Endodermal cell (in vitro differentiated cells): Measurements from ENCODE around the gene SPDYE4. TPM values are rescaled to one million over a fixed set of nuclear protein-coding genes. Genes with fewer than 3 reads are reported as not detected.
"Not testable (repeated sequence)": the region's sequence is repeated elsewhere in the genome, so short reads cannot be mapped to it uniquely, and the experiment has no call there.

ENCODE experiments used
- DNase-seq: peaks from one replicate; pipeline ENCODE4 v3.0.0-alpha.2; 2017
- H3K27ac ChIP-seq: 2 replicates; pipeline ENCODE4 v1.5.1; 2013; ENCODE audit warnings: mild to moderate bottlenecking, low read depth, low read length, moderate library complexity
- H3K27me3 ChIP-seq: 2 replicates; pipeline ENCODE4 v1.6.1; 2013; ENCODE audit warnings: mild to moderate bottlenecking, low read length, moderate library complexity; ENCODE audit not compliant: insufficient read depth, control insufficient read depth, poor library complexity, severe bottlenecking
- H3K36me3 ChIP-seq: 2 replicates; pipeline ENCODE4 v1.7.0; 2013; ENCODE audit warnings: mild to moderate bottlenecking, low read length, moderate library complexity; ENCODE audit not compliant: control insufficient read depth, insufficient read depth
- H3K4me1 ChIP-seq: one replicate; pipeline ENCODE4 v1.7.0; 2013; ENCODE audit warnings: low read length; ENCODE audit not compliant: control insufficient read depth, insufficient read depth
- H3K4me3 ChIP-seq: 2 replicates; pipeline ENCODE4 v1.5.1; 2013; ENCODE audit warnings: mild to moderate bottlenecking, low read length, moderate library complexity
- H3K9ac ChIP-seq: 2 replicates; pipeline ENCODE4 v1.6.1; 2013; ENCODE audit warnings: mild to moderate bottlenecking, low read length, moderate library complexity; ENCODE audit not compliant: poor library complexity, severe bottlenecking; ENCODE audit errors: extremely low read depth
- H3K9me3 ChIP-seq: 2 replicates; pipeline ENCODE4 v1.6.1; 2013; ENCODE audit warnings: mild to moderate bottlenecking, low read length, moderate library complexity; ENCODE audit not compliant: control insufficient read depth
- H3K27ac Mint-ChIP-seq: 2 replicates; pipeline ENCODE4 v1.8.0; 2020; ENCODE audit warnings: mixed read lengths
- H3K27me3 Mint-ChIP-seq: 2 replicates; pipeline ENCODE4 v1.8.0; 2021; ENCODE audit warnings: mild to moderate bottlenecking, mixed read lengths; ENCODE audit not compliant: insufficient read depth
- H3K36me3 Mint-ChIP-seq: 2 replicates; pipeline ENCODE4 v1.8.0; 2020; ENCODE audit warnings: low read depth, mixed read lengths
- H3K4me1 Mint-ChIP-seq: 2 replicates; pipeline ENCODE4 v1.8.0; 2020; ENCODE audit warnings: mixed read lengths
- H3K4me3 Mint-ChIP-seq: 2 replicates; pipeline ENCODE4 v1.8.0; 2020; ENCODE audit warnings: mild to moderate bottlenecking, moderate library complexity, mixed read lengths
- H3K9me3 Mint-ChIP-seq: 2 replicates; pipeline ENCODE4 v1.8.0; 2020; ENCODE audit warnings: mild to moderate bottlenecking, mixed read lengths
- CTCF ChIP-seq: fragments of 200-600 bp; sonication (generic); conservative IDR thresholded peaks from 2 replicates; pipeline ENCODE4 v1.5.0; 2021; ENCODE audit warnings: antibody characterized with exemption, mild to moderate bottlenecking
- WGBS, 2 experiments: methylation state at CpG; one replicate each; pipeline versions ENCODE4 v1.1.5 to v1.1.7; 2013; ENCODE audit warnings: missing lambda C conversion rate in 2 of 2, mixed read lengths in 1 of 2; ENCODE audit not compliant: insufficient coverage in 1 of 2, insufficient read length in 1 of 2; 5-methylcytosine and 5-hydroxymethylcytosine counted together
- long read RNA-seq, 4 experiments: library from polyadenylated mRNA in 2 of 4; library from RNA in 1 of 4; library from capped mRNA in 1 of 4; stranded (forward) in 3 of 4; unstranded in 1 of 4; transcript quantifications; one replicate each; pipeline ENCODE4 v2.0.0, GENCODE V29; 2020 to 2021; ENCODE audit warnings: inconsistent platforms in 1 of 4
- polyA plus RNA-seq, 2 experiments: library from polyadenylated mRNA; stranded (reverse); fragments of 50-300 nt; gene quantifications; one replicate each; pipeline ENCODE4 v1.2.3, GENCODE V29; 2013
- total RNA-seq, 2 donors: library from RNA; stranded (reverse); fragmentation: NEBNext Ultra II Directional in 1 of 2; extraction: Animal tissue kit (Norgen Biotek cat#: 25700) in 1 of 2; gene quantifications; 2 replicates in 1 of 2; 3 replicates in 1 of 2; pipeline ENCODE4 v1.2.1, GENCODE V29; 2021

Gene SPDYE4
- not detected for total RNA-seq
- polyA plus RNA-seq (2013, experiment 1 of 2): not detected
- not detected for polyA plus RNA-seq (2013, experiment 2 of 2)
- long read RNA-seq, experiment 1: 0 reads
- long read RNA-seq, experiment 2: 0 reads
- long read RNA-seq, experiment 3: 0 reads
- long read RNA-seq, experiment 4: 0 reads

- H3K4me1 Mint-ChIP-seq: no peaks in the 10 kb centered on the region
- H3K27ac ChIP-seq: no peak within 1 kb of the TSS
- no peak for TF ChIP-seq CTCF
- H3K36me3 ChIP-seq: no peaks in the 10 kb centered on the region
- H3K4me3 ChIP-seq: no peak within 1 kb of the TSS
- H3K36me3 Mint-ChIP-seq: no peaks in the 10 kb centered on the region
- WGBS, 2 experiments: 90 to 99% methylated on average over 14 to 15 of the region's 15 CpGs
- H3K4me3 Mint-ChIP-seq: no peak within 1 kb of the TSS
- H3K9me3 Mint-ChIP-seq: peaks cover 13% of the 10 kb centered on the region
- H3K27me3 Mint-ChIP-seq: peaks cover 33% of the 10 kb centered on the region
- peaks cover 19% of the 10 kb centered on the region for H3K9me3 ChIP-seq
- H3K9ac ChIP-seq: no peak within 1 kb of the TSS
- DNase-seq: no peak
- no peaks in the 10 kb centered on the region for H3K4me1 ChIP-seq
- no peaks in the 10 kb centered on the region for H3K27me3 ChIP-seq
- H3K27ac Mint-ChIP-seq: no peak within 1 kb of the TSS
These were observed at the start of gene SPDYE4 for GRCh38 chr17:8758137-8758596. TSS of gene SPDYE4 (minus strand) at chr17:8758546. CDS start at chr17:8758382, 164 bp downstream.

- peaks cover 15% of the 10 kb centered on the region for H3K27me3 Mint-ChIP-seq
These were observed 48.7 kb upstream of the SPDYE4 start for GRCh38 chr17:8806926-8807550.

GRCh38 chr17:8806253-8806925 lies 48.0 kb upstream of the SPDYE4 start:
- Mint-ChIP-seq H3K9me3 (peaks cover 19% of the 10 kb centered on the region), H3K36me3 (peaks cover 11% of the 10 kb centered on the region)
- peak; percentile 30 for DNase-seq

More at GRCh38 chr17:8806926-8807550, 48.7 kb upstream of the SPDYE4 start:
- peak; percentile 51 for DNase-seq
- Mint-ChIP-seq H3K4me1 (peaks cover 2% of the 10 kb centered on the region), H3K36me3 (peaks cover 16% of the 10 kb centered on the region), H3K4me3 (no peak overlapping the region), H3K27ac (no peak overlapping the region), H3K9me3 (peaks cover 26% of the 10 kb centered on the region)
- Histone ChIP-seq H3K27ac (no peak overlapping the region), H3K27me3 (no peaks in the 10 kb centered on the region), H3K4me1 (no peaks in the 10 kb centered on the region), H3K9ac (no peak overlapping the region), H3K9me3 (peaks cover 29% of the 10 kb centered on the region), H3K36me3 (no peaks in the 10 kb centered on the region), H3K4me3 (no peak overlapping the region)
- 81 to 88% methylated on average over 3 to 4 of the region's 4 CpGs for WGBS, 2 experiments
- TF ChIP-seq CTCF: no peak

GRCh38 chr17:8805396-8805795 lies 47.0 kb upstream of the SPDYE4 start:
- H3K36me3 ChIP-seq, H3K27ac Mint-ChIP-seq, H3K4me1 ChIP-seq, H3K4me3 Mint-ChIP-seq, H3K4me3 ChIP-seq, H3K27ac ChIP-seq, H3K36me3 Mint-ChIP-seq, H3K27me3 ChIP-seq, H3K4me1 Mint-ChIP-seq, H3K9ac ChIP-seq: not testable (repeated sequence)
- peaks cover 19% of the 10 kb centered on the region for H3K9me3 ChIP-seq
- DNase-seq: peak; percentile 26
- Mint-ChIP-seq H3K27me3 (peaks cover 17% of the 10 kb centered on the region), H3K9me3 (peaks cover 10% of the 10 kb centered on the region)
- WGBS, 2 experiments: 93 to 100% methylated on average over 1 to 10 of the region's 10 CpGs

More at GRCh38 chr17:8806253-8806925, 48.0 kb upstream of the SPDYE4 start:
- WGBS, 2 experiments: 88 to 93% methylated on average over 3 of the region's 3 CpGs
- no peak for TF ChIP-seq CTCF
- no peak overlapping the region for H3K27ac ChIP-seq
- no peak overlapping the region for H3K9ac ChIP-seq
- H3K27me3 ChIP-seq: no peaks in the 10 kb centered on the region
- no peaks in the 10 kb centered on the region for H3K36me3 ChIP-seq
- H3K9me3 ChIP-seq: peaks cover 28% of the 10 kb centered on the region
- no peak overlapping the region for H3K4me3 Mint-ChIP-seq
- H3K4me3 ChIP-seq: no peak overlapping the region
- H3K4me1 Mint-ChIP-seq: peaks cover 2% of the 10 kb centered on the region
- no peaks in the 10 kb centered on the region for H3K4me1 ChIP-seq
- H3K27ac Mint-ChIP-seq: no peak overlapping the region
- peaks cover 13% of the 10 kb centered on the region for H3K27me3 Mint-ChIP-seq
